GM12878 (cell line): ENCODE results near the gene FOXO3. TPM values are rescaled to one million over a fixed set of nuclear protein-coding genes. Genes with fewer than 3 reads are reported as not detected.

Experiments
- ASH2L ChIP-seq: fragments of 300-600, 200-600 bp; sonication (generic); IDR thresholded peaks from 2 replicates; pipeline ENCODE4 v1.6.1; 2017; ENCODE audit warnings: low read depth, mild to moderate bottlenecking, borderline replicate concordance
- MEF2B ChIP-seq: fragments of 450-650 bp; IDR thresholded peaks from 2 replicates; pipeline ENCODE4 v1.6.1; 2018; ENCODE audit warnings: mild to moderate bottlenecking, moderate library complexity; ENCODE audit not compliant: partially characterized antibody, poor library complexity, severe bottlenecking
- SMAD1 ChIP-seq: fragments of 450-650 bp; IDR thresholded peaks from 2 replicates; pipeline ENCODE4 v1.6.1; 2018; ENCODE audit warnings: mild to moderate bottlenecking, low read depth; ENCODE audit not compliant: partially characterized antibody
- TAF1 ChIP-seq: IDR thresholded peaks from 2 replicates; pipeline ENCODE4 v1.6.1; 2011; ENCODE audit warnings: mild to moderate bottlenecking, low read depth, low read length, borderline replicate concordance
- ZNF384 ChIP-seq: IDR thresholded peaks from 2 replicates; pipeline ENCODE4 v1.6.1; 2012; ENCODE audit warnings: low read depth, mild to moderate bottlenecking, low read length, improper control_type of control experiment, borderline replicate concordance
- polyA plus RNA-seq, 11 experiments: library from polyadenylated mRNA; depleted of rRNA in 4 of 11; unstranded in 6 of 11; stranded (reverse) in 5 of 11; fragments of >200 nt; fragmentation: Nextera tagmentation in 4 of 11; fragmentation: Illumina TruSeq in 1 of 11; extraction: Ambion mirVana in 4 of 11; extraction: Trizol in 1 of 11; gene quantifications; 1 replicate in 1 of 11; 2 replicates in 10 of 11; pipeline versions ENCODE4 v1.2.1 to v1.2.3, GENCODE V29; 2011 to 2016; ENCODE audit warnings: inconsistent platforms in 2 of 11, missing spikeins in 2 of 11, low read depth in 1 of 11
- total RNA-seq, 4 experiments: library from RNA; depleted of rRNA in 3 of 4; stranded (reverse); fragments of >200 nt in 3 of 4; fragmentation: Illumina TruSeq in 1 of 4; extraction: Trizol in 1 of 4; gene quantifications; 2 replicates each; pipeline versions ENCODE4 v1.2.1 to v1.2.3, GENCODE V29; 2013 to 2021
- TF ChIP-seq, protein P1 (sequence below): fragments of 450-650 bp; formaldehyde crosslinking; IDR thresholded peaks from 2 replicates; pipeline ENCODE4 v1.4.0; 2020; ENCODE audit warnings: mild to moderate bottlenecking, moderate library complexity
- TF ChIP-seq, protein P2 (sequence below): fragments of 450-650 bp; conservative IDR thresholded peaks from 2 replicates; pipeline ENCODE4 v1.6.1; 2017; ENCODE audit warnings: mild to moderate bottlenecking, moderate library complexity

FOXO3 gene
- total and polyA plus RNA-seq, 10 of the 15 experiments (the other 5 are each of a cell fraction or from before 2014, with no cell fraction given): 0.82 to 4.5 (median 1.7) TPM

DNA sequence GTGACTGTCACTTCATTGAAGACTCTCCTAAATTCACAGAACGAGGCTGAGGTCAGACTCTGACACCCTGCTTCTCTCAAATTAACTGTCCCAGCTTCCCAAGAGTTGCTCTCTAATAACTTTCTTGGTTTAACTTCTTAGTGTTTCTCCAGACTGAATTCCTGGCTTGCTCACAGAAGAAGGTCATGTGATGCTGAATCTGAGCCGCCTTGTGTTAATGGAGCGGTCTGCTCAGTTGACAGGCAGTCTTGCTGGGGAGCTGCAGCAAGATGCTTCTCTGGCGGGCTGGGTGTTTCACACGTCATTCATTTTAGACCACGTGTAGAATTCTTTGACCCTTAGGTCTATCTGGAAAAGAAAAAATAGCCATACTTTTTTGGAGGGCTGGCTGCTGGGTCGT is 107.3 kb downstream of the FOXO3 start (continued):
- TF ChIP-seq, protein P1, sequence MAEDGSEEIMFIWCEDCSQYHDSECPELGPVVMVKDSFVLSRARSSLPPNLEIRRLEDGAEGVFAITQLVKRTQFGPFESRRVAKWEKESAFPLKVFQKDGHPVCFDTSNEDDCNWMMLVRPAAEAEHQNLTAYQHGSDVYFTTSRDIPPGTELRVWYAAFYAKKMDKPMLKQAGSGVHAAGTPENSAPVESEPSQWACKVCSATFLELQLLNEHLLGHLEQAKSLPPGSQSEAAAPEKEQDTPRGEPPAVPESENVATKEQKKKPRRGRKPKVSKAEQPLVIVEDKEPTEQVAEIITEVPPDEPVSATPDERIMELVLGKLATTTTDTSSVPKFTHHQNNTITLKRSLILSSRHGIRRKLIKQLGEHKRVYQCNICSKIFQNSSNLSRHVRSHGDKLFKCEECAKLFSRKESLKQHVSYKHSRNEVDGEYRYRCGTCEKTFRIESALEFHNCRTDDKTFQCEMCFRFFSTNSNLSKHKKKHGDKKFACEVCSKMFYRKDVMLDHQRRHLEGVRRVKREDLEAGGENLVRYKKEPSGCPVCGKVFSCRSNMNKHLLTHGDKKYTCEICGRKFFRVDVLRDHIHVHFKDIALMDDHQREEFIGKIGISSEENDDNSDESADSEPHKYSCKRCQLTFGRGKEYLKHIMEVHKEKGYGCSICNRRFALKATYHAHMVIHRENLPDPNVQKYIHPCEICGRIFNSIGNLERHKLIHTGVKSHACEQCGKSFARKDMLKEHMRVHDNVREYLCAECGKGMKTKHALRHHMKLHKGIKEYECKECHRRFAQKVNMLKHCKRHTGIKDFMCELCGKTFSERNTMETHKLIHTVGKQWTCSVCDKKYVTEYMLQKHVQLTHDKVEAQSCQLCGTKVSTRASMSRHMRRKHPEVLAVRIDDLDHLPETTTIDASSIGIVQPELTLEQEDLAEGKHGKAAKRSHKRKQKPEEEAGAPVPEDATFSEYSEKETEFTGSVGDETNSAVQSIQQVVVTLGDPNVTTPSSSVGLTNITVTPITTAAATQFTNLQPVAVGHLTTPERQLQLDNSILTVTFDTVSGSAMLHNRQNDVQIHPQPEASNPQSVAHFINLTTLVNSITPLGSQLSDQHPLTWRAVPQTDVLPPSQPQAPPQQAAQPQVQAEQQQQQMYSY (CRISPR knock-in tag): no peak
- TF ChIP-seq TAF1 (no peak), ZNF384 (no peak), MEF2B (no peak), ASH2L (no peak), SMAD1 (no peak)
- TF ChIP-seq, protein P2, sequence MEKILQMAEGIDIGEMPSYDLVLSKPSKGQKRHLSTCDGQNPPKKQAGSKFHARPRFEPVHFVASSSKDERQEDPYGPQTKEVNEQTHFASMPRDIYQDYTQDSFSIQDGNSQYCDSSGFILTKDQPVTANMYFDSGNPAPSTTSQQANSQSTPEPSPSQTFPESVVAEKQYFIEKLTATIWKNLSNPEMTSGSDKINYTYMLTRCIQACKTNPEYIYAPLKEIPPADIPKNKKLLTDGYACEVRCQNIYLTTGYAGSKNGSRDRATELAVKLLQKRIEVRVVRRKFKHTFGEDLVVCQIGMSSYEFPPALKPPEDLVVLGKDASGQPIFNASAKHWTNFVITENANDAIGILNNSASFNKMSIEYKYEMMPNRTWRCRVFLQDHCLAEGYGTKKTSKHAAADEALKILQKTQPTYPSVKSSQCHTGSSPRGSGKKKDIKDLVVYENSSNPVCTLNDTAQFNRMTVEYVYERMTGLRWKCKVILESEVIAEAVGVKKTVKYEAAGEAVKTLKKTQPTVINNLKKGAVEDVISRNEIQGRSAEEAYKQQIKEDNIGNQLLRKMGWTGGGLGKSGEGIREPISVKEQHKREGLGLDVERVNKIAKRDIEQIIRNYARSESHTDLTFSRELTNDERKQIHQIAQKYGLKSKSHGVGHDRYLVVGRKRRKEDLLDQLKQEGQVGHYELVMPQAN: no peak
